ENCODE data around the gene EIF4H. TPM values are rescaled to one million over a fixed set of nuclear protein-coding genes. Genes with fewer than 3 reads are reported as not detected.

EIF4H gene
- total RNA-seq, 1 experiment from 2014 or later, result 365 TPM

DNA sequence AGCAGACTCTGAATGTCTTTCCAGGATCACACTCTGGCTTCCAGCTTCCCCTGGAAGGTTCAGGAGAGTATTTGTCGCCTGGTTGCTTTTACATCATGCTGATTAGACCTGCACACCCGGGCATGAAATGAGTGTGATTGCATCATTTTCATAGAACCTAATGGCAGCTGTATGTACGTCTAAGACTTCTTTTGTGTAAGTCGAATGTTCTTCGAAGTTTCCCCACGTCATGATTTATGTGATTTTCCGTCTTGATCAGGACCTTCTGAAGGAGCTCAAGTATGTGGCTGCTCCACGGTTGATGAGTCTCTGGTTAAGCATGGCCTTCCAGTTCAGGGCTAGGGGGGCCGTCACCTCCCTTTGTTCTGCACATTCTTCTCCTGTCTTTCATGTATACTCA is 4.5 kb downstream of the EIF4H start:
- TF ChIP-seq, protein P1, sequence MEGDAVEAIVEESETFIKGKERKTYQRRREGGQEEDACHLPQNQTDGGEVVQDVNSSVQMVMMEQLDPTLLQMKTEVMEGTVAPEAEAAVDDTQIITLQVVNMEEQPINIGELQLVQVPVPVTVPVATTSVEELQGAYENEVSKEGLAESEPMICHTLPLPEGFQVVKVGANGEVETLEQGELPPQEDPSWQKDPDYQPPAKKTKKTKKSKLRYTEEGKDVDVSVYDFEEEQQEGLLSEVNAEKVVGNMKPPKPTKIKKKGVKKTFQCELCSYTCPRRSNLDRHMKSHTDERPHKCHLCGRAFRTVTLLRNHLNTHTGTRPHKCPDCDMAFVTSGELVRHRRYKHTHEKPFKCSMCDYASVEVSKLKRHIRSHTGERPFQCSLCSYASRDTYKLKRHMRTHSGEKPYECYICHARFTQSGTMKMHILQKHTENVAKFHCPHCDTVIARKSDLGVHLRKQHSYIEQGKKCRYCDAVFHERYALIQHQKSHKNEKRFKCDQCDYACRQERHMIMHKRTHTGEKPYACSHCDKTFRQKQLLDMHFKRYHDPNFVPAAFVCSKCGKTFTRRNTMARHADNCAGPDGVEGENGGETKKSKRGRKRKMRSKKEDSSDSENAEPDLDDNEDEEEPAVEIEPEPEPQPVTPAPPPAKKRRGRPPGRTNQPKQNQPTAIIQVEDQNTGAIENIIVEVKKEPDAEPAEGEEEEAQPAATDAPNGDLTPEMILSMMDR (IDR thresholded peaks at IDR 0.05; ENCODE audit: unreplicated experiment), result no peak
- intact Hi-C loops (cut with micrococcal nuclease), result no loop called here
- CTCF ChIA-PET, result interaction anchor here (0.5 to 3.7 kb wide), 8 partner anchors 15 to 224 kb away, joined by 3 to 16 read pairs (median 5); no protein-coding TSS in a partner anchor

DNA sequence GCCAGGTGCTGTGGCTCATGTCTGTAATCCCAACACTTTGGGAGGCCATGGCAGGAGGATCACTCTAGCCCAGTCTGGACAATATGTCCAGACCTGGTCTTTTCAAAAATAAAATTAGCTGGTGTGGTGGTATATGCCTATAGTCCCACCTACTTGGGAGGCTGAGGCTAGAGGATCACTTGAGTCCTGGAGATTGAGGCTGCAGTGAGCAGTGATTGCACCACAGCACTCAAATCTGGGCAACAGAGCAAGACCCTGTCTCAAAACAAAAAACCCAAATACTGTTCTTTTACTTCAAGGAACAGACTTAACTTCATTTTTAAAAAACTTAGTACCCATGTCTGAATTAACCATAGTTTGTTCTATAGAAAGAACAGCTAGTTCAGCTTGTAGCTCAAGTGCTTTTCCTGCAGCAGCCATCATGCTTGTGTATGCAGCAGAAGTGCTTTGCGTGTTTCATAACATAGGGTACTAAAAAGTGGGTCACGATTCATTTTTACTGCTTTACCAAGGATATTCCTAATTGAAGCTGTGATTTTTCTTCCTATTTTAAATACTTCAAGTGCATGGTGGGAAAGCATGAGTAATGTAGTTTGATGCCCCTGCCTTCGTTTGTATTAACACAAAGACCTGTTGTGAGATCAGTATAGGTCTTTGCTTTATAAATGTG is 5.9 kb downstream of the EIF4H start:
- TF ChIP-seq, protein P1 (IDR thresholded peaks at IDR 0.05; ENCODE audit: unreplicated experiment), result no peak
- peaks cover 50% of the 10 kb centered on the region for H3K4me1 Mint-ChIP-seq (ENCODE audit: insufficient read depth, unreplicated experiment)
- BruUV-seq (replicated peaks), result no TSS peak

More for the DNA sequence above, 4.5 kb downstream of the EIF4H start:
- peaks cover 42% of the 10 kb centered on the region for H3K4me1 Mint-ChIP-seq (ENCODE audit: insufficient read depth, unreplicated experiment)
- H3K27ac Mint-ChIP-seq (ENCODE audit: low read depth, unreplicated experiment), result no peak overlapping the region
- peaks cover 44% of the 10 kb centered on the region for H3K36me3 Mint-ChIP-seq (ENCODE audit: insufficient read depth, unreplicated experiment)
- POLR2A ChIA-PET, result interaction anchor here (0.7 to 2.0 kb wide), 4 partner anchors 27 to 119 kb away, joined by 3 to 7 read pairs (median 3); partner anchors contain the start of gene LIMK1
- H3K4me3 Mint-ChIP-seq (ENCODE audit: unreplicated experiment), result no peak overlapping the region
- DNase-seq (ENCODE audit: unreplicated experiment), result no peak
- no peaks in the 10 kb centered on the region for H3K27me3 Mint-ChIP-seq (ENCODE audit: insufficient read depth, unreplicated experiment)
- no peaks in the 10 kb centered on the region for H3K9me3 Mint-ChIP-seq (ENCODE audit: unreplicated experiment)
- no TSS peak for BruUV-seq (replicated peaks)

DNA sequence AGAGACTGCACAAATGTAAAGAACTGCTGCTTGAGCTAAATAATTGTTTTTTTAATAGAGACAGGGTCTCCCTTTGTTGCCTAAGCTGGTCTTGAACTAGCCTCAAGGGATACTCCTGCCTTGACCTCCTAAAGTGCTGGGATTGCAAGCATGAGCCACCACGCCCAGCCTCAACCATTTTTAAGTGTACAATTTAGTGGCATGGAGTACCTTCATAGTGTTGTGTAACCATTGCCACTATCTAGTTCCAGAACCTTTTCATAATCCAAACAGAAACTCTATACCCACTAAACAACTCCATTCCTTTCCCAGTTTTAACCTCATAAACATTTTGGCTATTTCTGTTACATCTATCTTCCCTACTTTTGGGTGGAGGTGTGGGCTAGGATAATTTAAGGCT is 6.7 kb downstream of the EIF4H start:
- H3K27me3 Mint-ChIP-seq (ENCODE audit: insufficient read depth, unreplicated experiment), result no peaks in the 10 kb centered on the region
- no TSS peak for BruUV-seq (replicated peaks)
- DNase-seq (ENCODE audit: unreplicated experiment), result no peak

More for the DNA sequence above, 5.9 kb downstream of the EIF4H start:
- intact Hi-C loops (cut with micrococcal nuclease), result no loop called here
- H3K27ac Mint-ChIP-seq (ENCODE audit: low read depth, unreplicated experiment), result no peak overlapping the region
- no peak for DNase-seq (ENCODE audit: unreplicated experiment)
- H3K27me3 Mint-ChIP-seq (ENCODE audit: insufficient read depth, unreplicated experiment), result no peaks in the 10 kb centered on the region
- no peaks in the 10 kb centered on the region for H3K9me3 Mint-ChIP-seq (ENCODE audit: unreplicated experiment)
- H3K36me3 Mint-ChIP-seq (ENCODE audit: insufficient read depth, unreplicated experiment), result peaks cover 48% of the 10 kb centered on the region
- ChIA-PET CTCF (interaction anchor here (1.0 to 3.7 kb wide), 7 partner anchors 10 to 221 kb away, joined by 3 to 16 read pairs (median 7); no protein-coding TSS in a partner anchor), POLR2A (interaction anchor here (0.6 to 0.8 kb wide), 4 partner anchors 80 to 453 kb away, joined by 3 to 4 read pairs (median 3); no protein-coding TSS in a partner anchor)
- no peak overlapping the region for H3K4me3 Mint-ChIP-seq (ENCODE audit: unreplicated experiment)

DNA sequence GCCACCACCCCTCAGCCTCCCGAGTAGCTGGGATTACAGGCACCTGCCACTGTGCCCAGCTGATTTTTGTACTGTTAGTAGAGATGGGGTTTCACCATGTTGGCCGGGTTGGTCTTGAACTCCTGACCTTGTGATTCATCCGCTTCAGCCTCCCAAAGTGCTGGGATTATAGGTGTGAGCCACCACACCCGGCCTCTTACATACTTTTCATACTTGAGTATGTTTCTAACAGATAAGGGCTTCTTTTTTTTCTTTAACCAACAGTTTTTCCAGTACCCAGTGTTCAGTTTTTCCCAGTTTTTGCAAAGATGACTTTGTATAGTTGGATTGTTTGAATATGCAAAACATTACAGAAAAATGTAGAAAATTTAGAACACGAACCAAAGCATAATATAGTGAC is 7.7 kb downstream of the EIF4H start:
- no TSS peak for BruUV-seq (replicated peaks)
- H3K4me1 Mint-ChIP-seq (ENCODE audit: insufficient read depth, unreplicated experiment), result peaks cover 44% of the 10 kb centered on the region
- TF ChIP-seq, protein P1 (IDR thresholded peaks at IDR 0.05; ENCODE audit: unreplicated experiment), result no peak
- H3K4me3 Mint-ChIP-seq (ENCODE audit: unreplicated experiment), result no peak overlapping the region
- H3K9me3 Mint-ChIP-seq (ENCODE audit: unreplicated experiment), result no peaks in the 10 kb centered on the region
- no peak for DNase-seq (ENCODE audit: unreplicated experiment)
- peak overlapping the region; percentile 43 for H3K27ac Mint-ChIP-seq (ENCODE audit: low read depth, unreplicated experiment)
- ChIA-PET POLR2A (interaction anchor here (1.2 to 3.0 kb wide), 2 partner anchors 7 to 103 kb away, joined by 4 to 14 read pairs; partner anchors contain the start of gene EIF4H), CTCF (interaction anchor here (0.6 to 1.5 kb wide), 7 partner anchors 24 to 220 kb away, joined by 3 to 6 read pairs (median 4); no protein-coding TSS in a partner anchor)
- H3K27me3 Mint-ChIP-seq (ENCODE audit: insufficient read depth, unreplicated experiment), result no peaks in the 10 kb centered on the region
- H3K36me3 Mint-ChIP-seq (ENCODE audit: insufficient read depth, unreplicated experiment), result peaks cover 60% of the 10 kb centered on the region
- intact Hi-C loops (cut with micrococcal nuclease), result no loop called here

More for the DNA sequence above, 6.7 kb downstream of the EIF4H start:
- Mint-ChIP-seq H3K4me1 (ENCODE audit: insufficient read depth, unreplicated experiment) (peaks cover 50% of the 10 kb centered on the region), H3K4me3 (ENCODE audit: unreplicated experiment) (no peak overlapping the region), H3K9me3 (ENCODE audit: unreplicated experiment) (no peaks in the 10 kb centered on the region), H3K27ac (ENCODE audit: low read depth, unreplicated experiment) (no peak overlapping the region), H3K36me3 (ENCODE audit: insufficient read depth, unreplicated experiment) (peaks cover 52% of the 10 kb centered on the region)
- intact Hi-C loops (cut with micrococcal nuclease), result no loop called here
- ChIA-PET CTCF (interaction anchor here (0.6 to 3.7 kb wide), 5 partner anchors 9 to 316 kb away, joined by 3 to 16 read pairs (median 6); no protein-coding TSS in a partner anchor), POLR2A (interaction anchor here (0.6 to 0.8 kb wide), 2 partner anchors 80 to 107 kb away, joined by 3 to 4 read pairs; no protein-coding TSS in a partner anchor)
- TF ChIP-seq, protein P1 (IDR thresholded peaks at IDR 0.05; ENCODE audit: unreplicated experiment), result no peak
